NCI-H2227 (cell line): ENCODE measurements around the gene ZNF592.

Experiments used
- DNase-seq: peaks from one replicate; lab custom pipeline; 2025; ENCODE audit not compliant: unreplicated experiment; lab: John Stamatoyannopoulos, UW

ZNF592 gene

DNA sequence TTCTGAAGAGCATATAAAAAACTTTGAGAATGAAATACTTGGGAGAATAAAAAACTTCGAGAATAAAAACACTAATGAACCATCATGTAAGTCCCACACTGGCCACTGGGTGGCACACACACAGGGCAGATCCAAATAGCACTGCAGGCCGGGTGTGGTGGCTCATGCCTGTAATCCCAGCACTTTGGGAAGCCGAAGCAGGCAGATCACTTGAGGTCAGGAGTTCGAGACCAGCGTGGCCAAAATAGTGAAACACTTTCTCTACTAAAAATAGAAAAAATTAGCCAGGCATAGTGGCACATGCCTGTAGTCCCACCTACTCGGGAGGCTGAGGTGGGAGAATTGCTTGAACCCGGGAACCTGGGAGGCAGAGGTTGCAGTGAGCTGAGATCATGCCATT, 97.2 kb downstream of the ZNF592 start:
- peak; percentile 3 for DNase-seq

- DNase-seq: no peak
Measured at GRCh38 chr15:84846269-84846668, 97.9 kb downstream of the ZNF592 start.

- DNase-seq: no peak
Measured at GRCh38 chr15:84847382-84847781, 99.0 kb downstream of the ZNF592 start.

GRCh38 chr15:84852212-84852611, 103.8 kb downstream of the ZNF592 start:
- DNase-seq: no peak

DNA sequence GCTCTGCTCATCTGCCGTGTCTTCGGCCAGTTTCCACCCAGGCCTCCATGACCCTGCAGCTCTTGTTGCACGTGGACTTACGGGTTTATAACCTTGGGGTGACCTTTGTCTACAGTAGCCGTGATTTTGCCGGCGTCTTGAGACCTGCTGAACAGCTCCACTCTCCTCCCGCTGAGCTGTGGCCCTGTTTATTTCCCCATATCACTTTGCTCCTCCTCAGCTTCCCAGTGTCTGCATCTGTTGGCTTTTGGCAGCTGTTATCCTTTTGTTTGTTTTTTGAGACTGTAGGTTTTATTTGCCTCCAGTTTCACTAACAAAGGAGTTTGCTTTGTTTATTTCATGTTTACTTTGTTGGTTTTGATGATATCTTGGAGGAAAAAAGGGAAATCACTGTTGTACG, 106.7 kb downstream of the ZNF592 start:
- DNase-seq: no peak

GRCh38 chr15:84855765-84856164, 107.4 kb downstream of the ZNF592 start:
- no peak for DNase-seq
